ENCODE results near the gene LRP4.

GRCh38 chr11:46913484-46913883 lies 4.9 kb downstream of the LRP4 start:
- no peak for TF ChIP-seq ZNF274 (IDR thresholded peaks at IDR 0.05; ENCODE audit: low read depth, low read length)
- TF ChIP-seq YY1 (IDR thresholded peaks at IDR 0.05; ENCODE audit: insufficient read depth, insufficient read length), result no peak
